ENCODE measurements around the gene FECH. TPM values are rescaled to one million over a fixed set of nuclear protein-coding genes. Genes with fewer than 3 reads are reported as not detected.
A peak's percentile ranks its signal among the peaks of the same experiment; 100 is the strongest.

Gene FECH, protein sequence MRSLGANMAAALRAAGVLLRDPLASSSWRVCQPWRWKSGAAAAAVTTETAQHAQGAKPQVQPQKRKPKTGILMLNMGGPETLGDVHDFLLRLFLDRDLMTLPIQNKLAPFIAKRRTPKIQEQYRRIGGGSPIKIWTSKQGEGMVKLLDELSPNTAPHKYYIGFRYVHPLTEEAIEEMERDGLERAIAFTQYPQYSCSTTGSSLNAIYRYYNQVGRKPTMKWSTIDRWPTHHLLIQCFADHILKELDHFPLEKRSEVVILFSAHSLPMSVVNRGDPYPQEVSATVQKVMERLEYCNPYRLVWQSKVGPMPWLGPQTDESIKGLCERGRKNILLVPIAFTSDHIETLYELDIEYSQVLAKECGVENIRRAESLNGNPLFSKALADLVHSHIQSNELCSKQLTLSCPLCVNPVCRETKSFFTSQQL
- 10 to 100 TPM; 16.5 to 19.4 TPM for total RNA-seq

DNA sequence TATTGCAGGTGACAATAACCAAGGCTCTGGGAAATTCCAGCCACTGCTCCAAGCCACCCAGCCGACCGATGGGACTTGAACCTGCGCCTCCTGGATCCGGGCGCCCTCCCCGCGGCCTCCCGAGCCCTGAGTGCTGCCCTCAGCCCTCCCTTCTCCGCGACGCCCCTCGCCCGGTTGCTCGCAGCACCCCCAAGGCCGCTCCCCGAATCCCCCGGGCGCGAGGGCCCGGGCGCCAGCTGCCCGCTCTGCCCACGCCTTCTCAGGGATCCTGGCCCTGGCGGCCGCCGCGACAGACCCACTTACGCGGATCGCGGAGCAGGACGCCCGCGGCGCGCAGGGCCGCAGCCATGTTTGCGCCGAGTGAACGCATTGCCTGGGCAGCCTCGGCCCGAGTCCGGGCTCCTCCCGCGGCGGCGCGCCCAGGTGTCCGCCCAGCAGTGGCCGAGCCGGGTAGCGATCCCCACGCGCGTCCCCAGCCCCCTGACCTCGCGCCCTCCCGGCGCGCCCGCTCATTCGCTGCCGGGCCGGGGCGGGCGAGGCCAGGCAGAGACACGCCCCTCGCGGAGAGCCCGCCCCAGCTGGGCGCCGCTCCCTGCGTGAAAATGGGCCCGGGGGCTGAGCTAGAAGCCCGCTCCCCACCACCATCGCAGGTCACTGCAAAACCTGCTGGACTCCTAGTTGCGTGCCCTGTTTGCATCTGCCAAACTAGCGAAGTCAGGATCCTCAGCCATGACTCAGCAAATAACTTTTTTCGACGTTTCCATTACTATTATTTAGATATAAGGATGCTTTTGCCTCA is at the start of gene FECH:
Gene FECH, minus strand, starts transcription at position 452 of the 799 bp plus-strand sequence. Its CDS starts 82 bp downstream, at position 370.
- H3K9ac ChIP-seq (ENCODE audit: low read depth in 2 of 2, low read length in 2 of 2) = peak within 1 kb of the TSS; percentile 78
- no peaks in the 10 kb centered on the region for H3K36me3 ChIP-seq
- H3K27ac ChIP-seq = peak within 1 kb of the TSS; percentile 81
- peaks cover 9% of the 10 kb centered on the region for H3K4me1 ChIP-seq
- intact Hi-C loops (cut with DNase I) = no loop called here
- no peaks in the 10 kb centered on the region for H3K27me3 ChIP-seq
- peak; percentile 81 for DNase-seq
- H3K9me3 ChIP-seq = no peaks in the 10 kb centered on the region
- TF ChIP-seq, protein P1, sequence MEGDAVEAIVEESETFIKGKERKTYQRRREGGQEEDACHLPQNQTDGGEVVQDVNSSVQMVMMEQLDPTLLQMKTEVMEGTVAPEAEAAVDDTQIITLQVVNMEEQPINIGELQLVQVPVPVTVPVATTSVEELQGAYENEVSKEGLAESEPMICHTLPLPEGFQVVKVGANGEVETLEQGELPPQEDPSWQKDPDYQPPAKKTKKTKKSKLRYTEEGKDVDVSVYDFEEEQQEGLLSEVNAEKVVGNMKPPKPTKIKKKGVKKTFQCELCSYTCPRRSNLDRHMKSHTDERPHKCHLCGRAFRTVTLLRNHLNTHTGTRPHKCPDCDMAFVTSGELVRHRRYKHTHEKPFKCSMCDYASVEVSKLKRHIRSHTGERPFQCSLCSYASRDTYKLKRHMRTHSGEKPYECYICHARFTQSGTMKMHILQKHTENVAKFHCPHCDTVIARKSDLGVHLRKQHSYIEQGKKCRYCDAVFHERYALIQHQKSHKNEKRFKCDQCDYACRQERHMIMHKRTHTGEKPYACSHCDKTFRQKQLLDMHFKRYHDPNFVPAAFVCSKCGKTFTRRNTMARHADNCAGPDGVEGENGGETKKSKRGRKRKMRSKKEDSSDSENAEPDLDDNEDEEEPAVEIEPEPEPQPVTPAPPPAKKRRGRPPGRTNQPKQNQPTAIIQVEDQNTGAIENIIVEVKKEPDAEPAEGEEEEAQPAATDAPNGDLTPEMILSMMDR (IDR thresholded peaks at IDR 0.05) = no peak
- peak within 1 kb of the TSS; percentile 95 for H3K4me3 ChIP-seq

DNA sequence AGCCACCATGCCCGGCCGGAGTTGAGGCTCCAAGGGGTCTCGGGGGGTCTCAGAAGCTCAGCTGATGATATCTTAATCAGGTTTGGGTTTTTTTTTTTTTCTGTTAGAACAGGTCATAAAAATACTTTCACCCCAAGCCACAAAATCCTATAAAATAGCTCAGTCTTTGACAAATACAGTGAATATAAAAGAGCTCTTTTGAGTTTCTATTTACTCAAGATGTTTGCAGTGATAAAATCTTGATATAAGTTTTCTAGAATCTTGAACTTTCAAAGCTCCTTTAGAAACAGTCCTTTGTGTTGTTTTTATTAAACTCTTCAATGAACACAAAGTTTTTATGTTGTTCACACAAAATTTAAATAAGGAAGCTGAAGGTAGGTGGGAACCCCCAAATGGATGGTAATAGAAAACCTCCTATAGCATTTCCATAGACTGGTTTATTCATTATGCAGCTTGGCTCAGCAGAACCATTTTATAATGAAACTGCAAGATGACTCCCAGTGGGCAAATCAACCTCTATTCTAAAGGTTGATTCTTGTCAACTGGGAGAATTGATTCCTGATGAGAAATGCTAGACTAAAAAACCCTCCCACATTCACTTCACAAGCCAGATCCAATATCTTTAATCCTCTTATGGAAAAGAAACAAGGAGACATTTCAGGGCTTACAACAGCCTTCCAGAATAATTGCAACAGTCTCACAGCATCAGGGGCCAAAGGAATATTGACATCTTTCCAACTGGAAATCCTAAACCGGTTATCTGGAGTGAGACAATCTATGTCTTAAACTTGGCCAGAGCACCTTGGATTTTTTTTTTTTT is 48.7 kb upstream of the FECH start:
- DNase-seq = no peak
- H3K9ac ChIP-seq (ENCODE audit: low read depth in 2 of 2, low read length in 2 of 2) = no peak overlapping the region
- H3K36me3 ChIP-seq = no peaks in the 10 kb centered on the region
- H3K9me3 ChIP-seq = no peaks in the 10 kb centered on the region
- intact Hi-C loops (cut with DNase I) = no loop called here
- no peak overlapping the region for H3K4me3 ChIP-seq
- H3K4me1 ChIP-seq = no peaks in the 10 kb centered on the region
- H3K27ac ChIP-seq = no peak overlapping the region
- no peaks in the 10 kb centered on the region for H3K27me3 ChIP-seq
- TF ChIP-seq, protein P1 (IDR thresholded peaks at IDR 0.05) = no peak

DNA sequence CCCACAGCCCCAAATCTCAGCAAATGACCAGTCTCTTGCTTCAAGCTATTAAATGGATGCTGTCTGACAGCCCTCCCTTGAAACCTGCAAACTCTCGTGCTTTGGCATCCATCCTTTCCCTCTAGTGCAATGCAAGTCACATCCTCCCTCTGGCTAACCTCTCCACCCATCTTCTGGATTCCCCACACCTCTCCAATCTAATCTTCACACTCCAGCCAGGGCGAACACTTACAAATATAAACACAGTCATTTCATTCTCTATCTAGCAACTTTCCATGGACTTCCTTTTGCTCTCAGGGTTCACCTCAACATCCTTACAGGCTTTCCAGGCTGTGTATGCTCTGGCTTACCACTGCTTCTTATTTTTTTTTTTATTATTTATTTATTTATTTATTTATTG is 45.2 kb upstream of the FECH start:
- intact Hi-C loops (cut with DNase I) = no loop called here
- Histone ChIP-seq H3K27ac (no peak overlapping the region), H3K4me3 (no peak overlapping the region), H3K27me3 (no peaks in the 10 kb centered on the region), H3K9me3 (no peaks in the 10 kb centered on the region), H3K9ac (ENCODE audit: low read depth in 2 of 2, low read length in 2 of 2) (no peak overlapping the region), H3K4me1 (no peaks in the 10 kb centered on the region), H3K36me3 (no peaks in the 10 kb centered on the region)
- DNase-seq = no peak
- TF ChIP-seq, protein P1 (IDR thresholded peaks at IDR 0.05) = no peak

DNA sequence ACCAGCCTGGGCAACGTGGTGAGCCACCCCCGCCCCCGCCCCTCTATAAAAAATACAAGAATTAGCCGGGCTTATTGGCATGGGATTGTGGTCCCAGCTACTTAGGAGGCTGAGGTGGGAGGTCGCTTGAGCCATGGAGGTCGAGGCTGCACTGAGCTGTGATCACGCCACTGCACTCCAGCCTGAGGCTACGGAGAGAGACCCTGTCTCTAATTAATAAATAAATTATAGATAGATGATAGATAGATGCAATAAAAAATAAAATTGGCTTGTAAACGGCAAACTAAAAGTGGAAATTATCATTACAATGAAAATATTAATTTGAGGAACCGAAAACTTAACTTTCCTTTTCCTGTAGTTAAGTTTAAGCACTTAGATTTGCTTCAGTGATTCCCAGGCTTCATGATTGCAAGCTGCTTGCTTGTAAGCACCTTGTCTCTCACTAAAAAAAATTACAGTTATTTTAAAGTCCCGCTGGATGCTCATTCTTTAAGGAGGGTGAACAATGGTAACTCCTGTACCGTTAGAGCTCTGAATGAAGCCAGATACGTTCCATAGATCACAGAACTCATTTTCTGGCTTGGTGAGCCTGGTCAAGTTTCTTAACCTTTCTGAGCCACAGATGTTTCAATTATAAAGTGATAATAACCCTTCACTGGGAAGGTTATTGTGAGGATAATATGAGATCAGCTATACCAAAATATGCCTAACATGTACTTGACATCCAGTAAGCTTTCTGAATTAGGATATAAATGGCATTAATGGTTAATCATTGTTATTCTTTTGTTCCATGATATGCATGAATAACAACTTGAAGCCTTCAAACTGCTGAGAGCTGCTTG is 44.5 kb upstream of the FECH start:
- H3K9ac ChIP-seq (ENCODE audit: low read depth in 2 of 2, low read length in 2 of 2) = peak overlapping the region; percentile 51 to 78
- DNase-seq = no peak
- no peaks in the 10 kb centered on the region for H3K27me3 ChIP-seq
- TF ChIP-seq, protein P1 (IDR thresholded peaks at IDR 0.05) = no peak
- H3K9me3 ChIP-seq = no peaks in the 10 kb centered on the region
- peak overlapping the region; percentile 68 for H3K4me3 ChIP-seq
- intact Hi-C loops (cut with DNase I) = no loop called here
- no peaks in the 10 kb centered on the region for H3K4me1 ChIP-seq
- peak overlapping the region; percentile 84 for H3K27ac ChIP-seq
- no peaks in the 10 kb centered on the region for H3K36me3 ChIP-seq

Data from colonic mucosa (tissue), 4 donors.